H1 (cell line): ENCODE measurements around the gene OXNAD1. TPM values are rescaled to one million over a fixed set of nuclear protein-coding genes. Genes with fewer than 3 reads are reported as not detected.

Experiments used
- CTCF ChIA-PET: fragments of 300-600 bp; sonication (Branson Sonifier 250); formaldehyde crosslinking; loops from one replicate; lab custom pipeline; 2021; ENCODE audit not compliant: partially characterized antibody; lab: Charles Lee
- POLR2A ChIA-PET: fragments of 300-600 bp; sonication (Branson Sonifier 250); formaldehyde crosslinking; loops from one replicate; lab custom pipeline; 2021; ENCODE audit warnings: inconsistent platforms; ENCODE audit not compliant: partially characterized antibody; lab: Charles Lee
- DNase-seq, 2 experiments: peaks; one replicate each; pipeline versions ENCODE4 v3.0.0 to v3.0.0-alpha.2; 2010 to 2022; ENCODE audit warnings: low spot score in 2 of 2, low read depth in 1 of 2, mixed read lengths in 1 of 2
- FAIRE-seq: peaks from 2 replicates; lab custom pipeline; 2011; peaks lifted over from hg19 to GRCh38; lab: Jason Lieb, UNC
- H2AFZ ChIP-seq: 2 replicates; pipeline ENCODE4 v1.8.1; 2012; ENCODE audit warnings: low read length, inconsistent platforms
- H2AK5ac ChIP-seq: 2 replicates; pipeline ENCODE4 v1.6.1; 2013; ENCODE audit warnings: low read depth, low read length
- H2BK120ac ChIP-seq: replicated peaks from 2 replicates; pipeline ENCODE3; 2013; ENCODE audit warnings: low read depth, low read length, inconsistent platforms
- H2BK12ac ChIP-seq: 2 replicates; pipeline ENCODE4 v1.6.1; 2013; ENCODE audit warnings: low read depth, low read length
- H2BK15ac ChIP-seq: 2 replicates; pipeline ENCODE4 v1.6.1; 2013; ENCODE audit warnings: low read length
- H2BK20ac ChIP-seq: 2 replicates; pipeline ENCODE4 v1.6.1; 2013; ENCODE audit warnings: low read length
- H2BK5ac ChIP-seq: 2 replicates; pipeline ENCODE4 v1.6.1; 2013; ENCODE audit warnings: low read depth, low read length
- H3K14ac ChIP-seq: 2 replicates; pipeline ENCODE4 v1.6.1; 2013; ENCODE audit warnings: inconsistent platforms; ENCODE audit not compliant: insufficient read length
- H3K18ac ChIP-seq: 2 replicates; pipeline ENCODE4 v1.6.1; 2013; ENCODE audit warnings: low read length; ENCODE audit errors: extremely low read depth
- H3K23ac ChIP-seq: 2 replicates; pipeline ENCODE4 v1.6.1; 2013; ENCODE audit warnings: inconsistent platforms; ENCODE audit not compliant: insufficient read length
- H3K23me2 ChIP-seq: 2 replicates; pipeline ENCODE4 v1.6.1; 2013; ENCODE audit warnings: low read depth, low read length
- H3K27ac ChIP-seq: 2 replicates; pipeline ENCODE4 v1.6.1; 2011; ENCODE audit warnings: low read depth, low read length, inconsistent platforms
- H3K27me3 ChIP-seq, 4 experiments: replicated peaks in 1 of 4; 1 replicate in 1 of 4; 2 replicates in 3 of 4; pipeline versions ENCODE4 v1.6.1 to v1.8.1; 2011 to 2013; ENCODE audit warnings: low read length in 3 of 4, mild to moderate bottlenecking in 3 of 4, inconsistent platforms in 2 of 4, mixed read lengths in 2 of 4, moderate library complexity in 1 of 4; ENCODE audit not compliant: control insufficient read depth in 3 of 4, insufficient read depth in 3 of 4; ENCODE audit errors: extremely low read depth in 1 of 4
- H3K36me3 ChIP-seq, 4 experiments: 2 replicates each; pipeline versions ENCODE4 v1.6.1 to v1.8.1; 2011 to 2013; ENCODE audit warnings: mild to moderate bottlenecking in 4 of 4, low read length in 3 of 4, moderate library complexity in 2 of 4, control low read depth in 1 of 4, inconsistent platforms in 1 of 4; ENCODE audit not compliant: insufficient read depth in 4 of 4, control insufficient read depth in 2 of 4
- H3K4ac ChIP-seq: replicated peaks from 2 replicates; pipeline ENCODE3; 2013; ENCODE audit warnings: low read length, low read depth, mixed read lengths, inconsistent platforms; ENCODE audit not compliant: insufficient read length
- H3K4me1 ChIP-seq, 4 experiments: replicated peaks in 1 of 4; 1 replicate in 1 of 4; 2 replicates in 3 of 4; pipeline versions ENCODE4 v1.6.1 to v1.8.1; 2011 to 2013; ENCODE audit warnings: low read length in 3 of 4, inconsistent platforms in 2 of 4, mixed read lengths in 1 of 4; ENCODE audit not compliant: insufficient read depth in 4 of 4, control insufficient read depth in 3 of 4
- H3K4me2 ChIP-seq, 2 experiments: 2 replicates each; pipeline versions ENCODE4 v1.6.1 to v1.8.1; 2011 to 2013; ENCODE audit warnings: low read depth in 2 of 2, low read length in 2 of 2, control low read depth in 1 of 2, inconsistent platforms in 1 of 2, mild to moderate bottlenecking in 1 of 2; ENCODE audit not compliant: insufficient read depth in 1 of 2
- H3K4me3 ChIP-seq, 4 experiments: fragments of 200-600, 300-600 bp in 1 of 4; sonication (generic), shearing (Covaris generic), sonication (Bioruptor Twin) in 1 of 4; 2 replicates each; pipeline versions ENCODE4 v1.5.1 to v1.8.1; 2011 to 2016; ENCODE audit warnings: low read length in 4 of 4, low read depth in 3 of 4, control low read depth in 2 of 4, inconsistent platforms in 2 of 4, mild to moderate bottlenecking in 2 of 4, mixed read lengths in 1 of 4, moderate library complexity in 1 of 4; ENCODE audit not compliant: insufficient read depth in 2 of 4; ENCODE audit errors: extremely low read depth in 1 of 4
- H3K56ac ChIP-seq: replicated peaks from 2 replicates; pipeline ENCODE3; 2013; ENCODE audit warnings: low read depth, mild to moderate bottlenecking, mixed read lengths, low read length, inconsistent platforms; ENCODE audit not compliant: insufficient read length
- H3K79me1 ChIP-seq: 2 replicates; pipeline ENCODE4 v1.6.1; 2013; ENCODE audit warnings: low read depth, low read length, control low read depth
- H3K79me2 ChIP-seq, 2 experiments: 2 replicates each; pipeline versions ENCODE4 v1.6.1 to v1.8.1; 2012 to 2013; ENCODE audit warnings: low read length in 2 of 2, mild to moderate bottlenecking in 2 of 2, inconsistent platforms in 1 of 2; ENCODE audit not compliant: insufficient read depth in 2 of 2, control insufficient read depth in 1 of 2
- H3K9ac ChIP-seq, 4 experiments: replicated peaks in 1 of 4; 1 replicate in 1 of 4; 2 replicates in 3 of 4; pipeline versions ENCODE4 v1.6.1 to v1.8.1; 2011 to 2013; ENCODE audit warnings: low read depth in 3 of 4, low read length in 3 of 4, control low read depth in 2 of 4, mild to moderate bottlenecking in 2 of 4, moderate library complexity in 2 of 4, inconsistent platforms in 1 of 4; ENCODE audit errors: extremely low read depth in 1 of 4
- H3K9me3 ChIP-seq, 2 experiments: 2 replicates each; pipeline versions ENCODE4 v1.6.1 to v1.8.1; 2012 to 2013; ENCODE audit warnings: mild to moderate bottlenecking in 2 of 2, moderate library complexity in 2 of 2, control low read depth in 1 of 2, inconsistent platforms in 1 of 2, low read depth in 1 of 2, low read length in 1 of 2, mixed read lengths in 1 of 2; ENCODE audit not compliant: insufficient read depth in 2 of 2
- H4K20me1 ChIP-seq, 2 experiments: replicated peaks in 1 of 2; 2 replicates each; pipeline versions ENCODE3 to v1.8.1; 2011 to 2013; ENCODE audit warnings: inconsistent platforms in 2 of 2, low read length in 2 of 2, mild to moderate bottlenecking in 1 of 2; ENCODE audit not compliant: insufficient read depth in 2 of 2, control insufficient read depth in 1 of 2
- H4K5ac ChIP-seq: 2 replicates; pipeline ENCODE4 v1.6.1; 2013; ENCODE audit warnings: low read length, low read depth, mixed read lengths, inconsistent platforms; ENCODE audit not compliant: insufficient read length
- H4K8ac ChIP-seq: 2 replicates; pipeline ENCODE4 v1.8.0; 2013; ENCODE audit warnings: mild to moderate bottlenecking, moderate library complexity, low read length, inconsistent platforms; ENCODE audit not compliant: insufficient read depth; ENCODE audit errors: extremely low read depth
- H4K91ac ChIP-seq: replicated peaks from 2 replicates; pipeline ENCODE3; 2013; ENCODE audit warnings: low read length, mixed read lengths, inconsistent platforms; ENCODE audit not compliant: insufficient read length
- BCL11A ChIP-seq, 2 experiments: IDR thresholded peaks; one replicate each; pipeline ENCODE4 v1.6.1; 2011; ENCODE audit warnings: low read depth in 2 of 2, low read length in 2 of 2, mild to moderate bottlenecking in 2 of 2
- FOSL1 ChIP-seq: IDR thresholded peaks from 2 replicates; pipeline ENCODE4 v1.6.1; 2011; ENCODE audit warnings: mild to moderate bottlenecking, low read depth, low read length, moderate library complexity; ENCODE audit not compliant: insufficient read depth
- HDAC2 ChIP-seq, 2 experiments: fragments of 300-600 bp in 1 of 2; sonication (generic) in 1 of 2; IDR thresholded peaks; 2 replicates each; pipeline ENCODE4 v1.6.1; 2011 to 2012; ENCODE audit warnings: low read depth in 2 of 2, low read length in 2 of 2, mild to moderate bottlenecking in 2 of 2, moderate library complexity in 2 of 2, borderline replicate concordance in 1 of 2, inconsistent platforms in 1 of 2
- NANOG ChIP-seq: IDR thresholded peaks from 2 replicates; pipeline ENCODE4 v1.6.1; 2011; ENCODE audit warnings: low read length, low read depth, mild to moderate bottlenecking, inconsistent platforms; ENCODE audit not compliant: insufficient read depth, poor library complexity, severe bottlenecking
- PHF8 ChIP-seq: fragments of 200-600 bp; sonication (generic); conservative IDR thresholded peaks from 2 replicates; pipeline ENCODE4 v1.7.1; 2012; ENCODE audit warnings: low read depth, mild to moderate bottlenecking, inconsistent platforms, low read length, moderate library complexity
- RFX5 ChIP-seq: IDR thresholded peaks from 2 replicates; pipeline ENCODE4 v1.6.1; 2011; ENCODE audit warnings: low read depth, low read length, improper control_type of control experiment, borderline replicate concordance
- SIX5 ChIP-seq: IDR thresholded peaks from 2 replicates; pipeline ENCODE4 v1.6.1; 2011; ENCODE audit warnings: mild to moderate bottlenecking, low read depth, low read length
- SP2 ChIP-seq: IDR thresholded peaks from 2 replicates; pipeline ENCODE4 v1.6.1; 2012; ENCODE audit warnings: mild to moderate bottlenecking, low read length, inconsistent platforms
- TAF7 ChIP-seq: optimal IDR thresholded peaks from 2 replicates; pipeline ENCODE3; 2011; ENCODE audit warnings: low read depth, mild to moderate bottlenecking, inconsistent platforms, low read length, moderate library complexity, borderline replicate concordance
- TBP ChIP-seq: IDR thresholded peaks from 2 replicates; pipeline ENCODE4 v1.6.1; 2011; ENCODE audit warnings: low read depth, low read length, improper control_type of control experiment
- WGBS, 2 experiments: shearing (Covaris generic) in 1 of 2; methylation state at CpG; one replicate each; pipeline versions ENCODE4 v1.1.6 to v1.1.7; 2013 to 2015; ENCODE audit warnings: low lambda C conversion rate in 2 of 2, mixed read lengths in 2 of 2, inconsistent platforms in 1 of 2, low coverage in 1 of 2, missing lambda C conversion rate in 1 of 2; ENCODE audit not compliant: insufficient replicate concordance in 2 of 2, insufficient coverage in 1 of 2, insufficient read length in 1 of 2; ENCODE audit errors: extremely low coverage in 1 of 2, missing lambda C conversion rate in 1 of 2; 5-methylcytosine and 5-hydroxymethylcytosine counted together
- polyA plus RNA-seq, 7 experiments: library from polyadenylated mRNA; depleted of rRNA in 3 of 7; stranded (reverse) in 5 of 7; unstranded in 2 of 7; fragments of >200 nt in 5 of 7; fragments of 200-250 nt in 2 of 7; gene quantifications; 1 replicate in 5 of 7; 2 replicates in 1 of 7; 4 replicates in 1 of 7; pipeline versions ENCODE4 v1.2.1 to v1.2.3, GENCODE V29; 2011 to 2013; ENCODE audit warnings: missing spikeins in 2 of 7, mixed read lengths in 2 of 7
- total RNA-seq: library from RNA; stranded (reverse); fragmentation: NEBNext Ultra II Directional; extraction: Animal tissue kit (Norgen Biotek cat#: 25700); gene quantifications from 2 replicates; pipeline ENCODE4 v1.2.1, GENCODE V29; 2021

Gene OXNAD1
- total and polyA plus RNA-seq, 2 of the 8 experiments (the other 6 are each of a cell fraction or from before 2014, with no cell fraction given), result 14.9 to 24.8 TPM

GRCh38 chr3:16236030-16236639 is 28.9 kb upstream of the OXNAD1 start:
- CTCF ChIA-PET, result interaction anchor here (0.6 kb wide), 1 partner anchor 300 kb away, joined by 3 read pairs; no protein-coding TSS in a partner anchor

More at GRCh38 chr3:16236030-16236639, 28.9 kb upstream of the OXNAD1 start:
- H2BK12ac ChIP-seq, result no peak overlapping the region
- no peaks in the 10 kb centered on the region for H3K27me3 ChIP-seq
- no peaks in the 10 kb centered on the region for H3K4me1 ChIP-seq
- no peaks in the 10 kb centered on the region for H3K79me1 ChIP-seq
- no peak overlapping the region for H4K5ac ChIP-seq
- no peaks in the 10 kb centered on the region for H3K23me2 ChIP-seq
- no peaks in the 10 kb centered on the region for H3K9me3 ChIP-seq
- no peak overlapping the region for H2BK5ac ChIP-seq
- no peak overlapping the region for H2BK20ac ChIP-seq
- H4K20me1 ChIP-seq, result no peaks in the 10 kb centered on the region
- no peak overlapping the region for H4K91ac ChIP-seq
- H3K56ac ChIP-seq, result no peak overlapping the region
- H2BK15ac ChIP-seq, result no peak overlapping the region
- H2BK120ac ChIP-seq, result no peak overlapping the region
- no peak overlapping the region for H4K8ac ChIP-seq
- H3K9ac ChIP-seq, result no peak overlapping the region
- no peak for FAIRE-seq
- no peak for TF ChIP-seq PHF8
- TF ChIP-seq HDAC2 (IDR thresholded peaks at IDR 0.05; ENCODE audit: borderline replicate concordance in 1 of 2, low read depth in 2 of 2, low read length in 2 of 2), result no peak
- TF ChIP-seq NANOG, result no peak
- TF ChIP-seq FOSL1, result no peak
- no peak for TF ChIP-seq TAF7
- no peak for TF ChIP-seq RFX5
- no peak for TF ChIP-seq SP2
- no peak for TF ChIP-seq SIX5
- no peak for TF ChIP-seq TBP
- TF ChIP-seq BCL11A (IDR thresholded peaks at IDR 0.05; ENCODE audit: low read depth in 2 of 2, low read length in 2 of 2), result no peak
- 87% methylated on average over 2 of the region's 4 CpGs; no CpG with 5 or more reads in 1 of the 2 experiments for WGBS, 2 experiments
- no peak for DNase-seq
- POLR2A ChIA-PET, result no interaction called here
- no peak overlapping the region for H3K27ac ChIP-seq
- H3K36me3 ChIP-seq, result no peaks in the 10 kb centered on the region
- H2AFZ ChIP-seq, result no peak overlapping the region
- H3K79me2 ChIP-seq, result no peaks in the 10 kb centered on the region
- no peak overlapping the region for H3K18ac ChIP-seq
- no peak overlapping the region for H3K23ac ChIP-seq
- H3K4me3 ChIP-seq, result no peak overlapping the region
- no peak overlapping the region for H3K4me2 ChIP-seq
- H3K14ac ChIP-seq, result no peak overlapping the region
- H2AK5ac ChIP-seq, result no peak overlapping the region
- no peak overlapping the region for H3K4ac ChIP-seq
